ENCODE measurements around the gene SDHA. TPM values are rescaled to one million over a fixed set of nuclear protein-coding genes. Genes with fewer than 3 reads are reported as not detected.
"Not testable (repeated sequence)": the region's sequence is repeated elsewhere in the genome, so short reads cannot be mapped to it uniquely, and the experiment has no call there.

SDHA gene
- total and polyA plus RNA-seq, 2 experiments from 2014 or later = 71.5 to 99.2 TPM

DNA sequence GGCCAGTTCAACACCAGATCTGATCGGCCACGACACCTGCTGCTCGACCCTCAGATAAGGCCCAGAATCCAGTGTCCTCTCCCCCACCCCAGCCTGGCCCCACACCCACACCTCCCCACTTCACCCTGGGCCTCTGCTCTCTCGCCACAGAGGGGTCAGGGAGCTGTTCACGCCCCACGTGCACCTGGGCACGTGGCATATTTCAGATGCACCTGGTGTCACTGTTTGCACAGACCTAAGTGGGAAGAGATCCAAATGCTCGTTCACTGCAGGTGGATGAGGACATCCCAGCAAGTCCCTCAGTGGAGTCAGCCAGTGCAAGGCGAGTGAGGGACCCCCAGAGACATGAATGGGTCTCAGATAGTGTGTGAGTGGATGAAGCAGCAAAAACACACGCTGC, 78.1 kb downstream of the SDHA start:
- H3K27ac ChIP-seq; DNase-seq; H3K4me2 ChIP-seq (ENCODE audit: unreplicated experiment); H3K4me3 ChIP-seq; H3F3A ChIP-seq (ENCODE audit: insufficient read depth); H2AFZ ChIP-seq; in situ Hi-C loops (cut with MboI); H3K4me1 ChIP-seq (ENCODE audit: insufficient read depth); H3K27me3 ChIP-seq (replicated peaks; ENCODE audit: insufficient read depth); H3K9me3 ChIP-seq (ENCODE audit: low read depth); H4K20me1 ChIP-seq (ENCODE audit: insufficient read depth); H3K9ac ChIP-seq; H3K36me3 ChIP-seq (ENCODE audit: low read depth); H3K9me2 ChIP-seq (ENCODE audit: insufficient read depth): not testable (repeated sequence)
- peaks cover 58% of the 10 kb centered on the region for H3K79me2 ChIP-seq (ENCODE audit: insufficient read depth)
- 56 to 73% methylated on average over 6 to 10 of the region's 10 CpGs for WGBS, 2 experiments (ENCODE audit: low coverage in 1 of 2, low lambda C conversion rate in 2 of 2, missing lambda C conversion rate in 2 of 2)

DNA sequence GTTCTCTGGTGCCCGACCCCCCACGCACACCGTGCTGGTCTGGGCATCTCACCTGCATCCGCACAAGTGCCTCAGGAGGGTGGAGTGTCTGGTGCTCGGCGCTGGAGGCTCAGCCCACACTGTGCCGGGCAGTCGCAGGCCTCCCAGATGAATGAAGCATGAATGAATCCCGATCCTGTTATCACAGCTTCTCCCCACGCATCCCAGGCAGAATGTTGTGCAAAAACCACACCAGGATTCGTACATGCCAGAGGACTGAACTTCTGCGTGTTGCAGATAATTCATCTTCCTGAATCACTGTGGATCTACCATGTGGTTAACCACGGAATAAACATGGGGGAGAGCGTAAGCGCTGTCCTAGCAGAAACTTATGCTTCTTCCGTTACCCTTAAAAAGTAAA, 78.8 kb downstream of the SDHA start:
- 73 to 76% methylated on average over 16 of the region's 16 CpGs for WGBS, 2 experiments (ENCODE audit: low coverage in 1 of 2, low lambda C conversion rate in 2 of 2, missing lambda C conversion rate in 2 of 2)
- in situ Hi-C loops (cut with MboI); H3K27ac ChIP-seq; H2AFZ ChIP-seq; H3K4me3 ChIP-seq; H3K9me2 ChIP-seq (ENCODE audit: insufficient read depth); H4K20me1 ChIP-seq (ENCODE audit: insufficient read depth); H3K27me3 ChIP-seq (replicated peaks; ENCODE audit: insufficient read depth); H3K4me1 ChIP-seq (ENCODE audit: insufficient read depth); H3K4me2 ChIP-seq (ENCODE audit: unreplicated experiment); H3F3A ChIP-seq (ENCODE audit: insufficient read depth); H3K9me3 ChIP-seq (ENCODE audit: low read depth); H3K9ac ChIP-seq; H3K36me3 ChIP-seq (ENCODE audit: low read depth): not testable (repeated sequence)
- peaks cover 57% of the 10 kb centered on the region for H3K79me2 ChIP-seq (ENCODE audit: insufficient read depth)
- peak; percentile 52 for DNase-seq

DNA sequence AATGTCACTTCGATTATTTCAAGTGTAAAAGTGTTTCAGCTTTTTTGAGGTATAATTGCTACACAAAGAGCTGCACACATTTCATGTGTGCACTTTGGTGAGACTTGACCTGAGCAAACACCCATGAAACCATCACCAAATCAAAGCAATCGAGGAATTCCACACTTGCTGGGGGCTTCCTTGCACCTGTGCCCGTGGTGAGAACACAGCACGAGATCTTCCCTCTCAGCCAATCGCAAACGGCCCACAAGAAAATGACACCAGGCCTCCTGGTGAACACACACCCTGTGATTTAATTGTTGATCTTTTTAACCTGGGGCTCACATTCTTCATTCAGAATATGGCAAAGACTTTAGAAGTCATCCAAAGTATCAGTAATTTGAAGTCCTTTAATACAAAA, 79.3 kb downstream of the SDHA start:
- H3K4me1 ChIP-seq (ENCODE audit: insufficient read depth); H3K27me3 ChIP-seq (replicated peaks; ENCODE audit: insufficient read depth); in situ Hi-C loops (cut with MboI); H3K9me2 ChIP-seq (ENCODE audit: insufficient read depth); DNase-seq; H3K4me2 ChIP-seq (ENCODE audit: unreplicated experiment); H2AFZ ChIP-seq; H4K20me1 ChIP-seq (ENCODE audit: insufficient read depth); H3K27ac ChIP-seq; H3F3A ChIP-seq (ENCODE audit: insufficient read depth); H3K4me3 ChIP-seq; H3K9ac ChIP-seq; H3K36me3 ChIP-seq (ENCODE audit: low read depth); H3K9me3 ChIP-seq (ENCODE audit: low read depth): not testable (repeated sequence)
- 86 to 89% methylated on average over 6 of the region's 6 CpGs for WGBS, 2 experiments (ENCODE audit: low coverage in 1 of 2, low lambda C conversion rate in 2 of 2, missing lambda C conversion rate in 2 of 2)
- H3K79me2 ChIP-seq (ENCODE audit: insufficient read depth) = peaks cover 52% of the 10 kb centered on the region

DNA sequence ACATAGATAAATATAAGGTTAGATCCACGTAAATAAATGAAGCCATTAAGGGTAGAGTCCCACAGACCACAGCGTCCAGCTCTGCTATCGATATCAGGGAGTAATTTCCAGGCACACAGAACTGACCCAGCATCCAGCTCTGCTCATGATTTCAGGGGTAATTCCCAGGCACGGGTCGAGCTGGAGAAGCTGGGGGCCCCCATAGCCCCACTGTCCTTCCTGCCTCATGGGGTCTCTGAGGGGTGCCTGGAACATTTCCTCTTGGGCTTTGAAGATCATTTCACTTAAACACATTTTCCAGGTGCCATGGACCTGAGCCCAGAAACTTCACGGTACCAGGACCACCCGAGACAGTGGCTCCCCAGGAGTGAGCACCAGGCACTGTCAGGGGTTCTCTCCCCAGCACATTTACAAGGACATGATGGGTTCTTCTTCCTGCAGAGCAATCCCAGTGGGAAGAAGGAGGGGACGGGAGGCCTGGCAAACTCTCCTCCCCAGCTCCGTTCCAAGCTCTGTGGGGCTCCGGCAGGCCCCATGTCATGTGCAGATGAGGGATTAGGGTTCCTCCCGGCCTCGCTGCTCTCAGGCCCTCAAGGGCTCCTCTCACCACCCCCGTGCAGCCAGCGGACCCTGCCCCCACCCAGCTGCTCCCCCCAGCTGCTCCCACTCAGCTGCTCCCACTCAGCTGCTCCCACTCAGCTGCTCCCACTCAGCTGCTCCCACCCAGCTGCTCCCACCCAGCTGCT, 80.0 kb downstream of the SDHA start:
- H3K9me2 ChIP-seq (ENCODE audit: insufficient read depth); H2AFZ ChIP-seq; H3F3A ChIP-seq (ENCODE audit: insufficient read depth); H3K4me1 ChIP-seq (ENCODE audit: insufficient read depth); H3K27ac ChIP-seq; H3K4me2 ChIP-seq (ENCODE audit: unreplicated experiment); in situ Hi-C loops (cut with MboI); H3K36me3 ChIP-seq (ENCODE audit: low read depth); H3K4me3 ChIP-seq; H3K27me3 ChIP-seq (replicated peaks; ENCODE audit: insufficient read depth); DNase-seq; H4K20me1 ChIP-seq (ENCODE audit: insufficient read depth); H3K9ac ChIP-seq; H3K9me3 ChIP-seq (ENCODE audit: low read depth): not testable (repeated sequence)
- 54 to 65% methylated on average over 10 to 14 of the region's 14 CpGs for WGBS, 2 experiments (ENCODE audit: low coverage in 1 of 2, low lambda C conversion rate in 2 of 2, missing lambda C conversion rate in 2 of 2)
- peaks cover 51% of the 10 kb centered on the region for H3K79me2 ChIP-seq (ENCODE audit: insufficient read depth)

DNA sequence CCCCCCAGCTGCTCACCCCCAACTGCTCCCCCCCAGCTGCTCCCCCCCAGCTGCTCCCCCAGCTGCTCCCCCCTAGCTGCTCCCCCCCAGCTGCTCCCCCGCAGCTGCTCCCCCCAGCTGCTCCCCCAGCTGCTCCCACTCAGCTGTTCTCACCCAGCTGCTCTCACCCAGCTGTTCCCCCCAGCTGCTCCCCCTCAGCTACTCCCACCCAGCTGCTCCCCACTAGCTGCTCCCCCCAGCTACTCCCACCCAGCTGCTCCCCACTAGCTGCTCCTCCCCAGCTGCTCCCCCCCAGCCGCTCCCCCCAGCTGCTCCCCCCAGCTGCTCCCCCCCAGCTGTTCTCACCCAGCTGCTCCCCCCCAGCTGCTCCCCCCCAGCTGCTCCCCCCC, 80.6 kb downstream of the SDHA start:
- no peak overlapping the region for H3K4me2 ChIP-seq (ENCODE audit: unreplicated experiment)
- no peaks in the 10 kb centered on the region for H3K36me3 ChIP-seq (ENCODE audit: low read depth)

DNA sequence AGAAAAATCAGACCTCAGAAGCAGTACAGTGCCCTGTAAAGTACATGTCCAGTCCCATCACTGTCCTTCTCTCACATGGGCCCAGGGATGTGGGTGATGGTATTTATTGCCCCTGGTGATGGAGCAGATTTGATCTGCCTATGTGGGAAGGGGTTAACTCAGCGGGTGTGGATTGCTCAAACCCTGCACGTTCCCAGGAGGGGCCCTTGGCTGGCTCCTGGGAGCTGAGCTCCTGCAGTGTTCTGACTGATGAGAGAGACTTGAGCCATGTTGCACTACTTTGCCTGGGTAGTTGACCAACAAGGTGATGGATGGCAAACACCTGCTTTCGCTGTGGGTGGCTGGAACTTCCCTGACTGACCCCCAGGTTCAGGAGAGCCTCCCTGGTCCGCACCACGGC, 81.8 kb downstream of the SDHA start:
- not testable (repeated sequence) for H4K20me1 ChIP-seq (ENCODE audit: insufficient read depth); H3K4me2 ChIP-seq (ENCODE audit: unreplicated experiment)

More for the DNA sequence above, 80.6 kb downstream of the SDHA start:
- Histone ChIP-seq H3K27ac (no peak overlapping the region), H3K27me3 (replicated peaks; ENCODE audit: insufficient read depth) (no peaks in the 10 kb centered on the region), H3F3A (ENCODE audit: insufficient read depth) (no peaks in the 10 kb centered on the region), H2AFZ (no peak overlapping the region), H3K9me2 (ENCODE audit: insufficient read depth) (no peaks in the 10 kb centered on the region), H3K9me3 (ENCODE audit: low read depth) (no peaks in the 10 kb centered on the region), H3K4me1 (ENCODE audit: insufficient read depth) (no peaks in the 10 kb centered on the region), H3K79me2 (ENCODE audit: insufficient read depth) (peaks cover 57% of the 10 kb centered on the region), H3K4me3 (no peak overlapping the region), H3K9ac (no peak overlapping the region), H4K20me1 (ENCODE audit: insufficient read depth) (no peaks in the 10 kb centered on the region; the same call in 1 of the 2 replicates)
- in situ Hi-C loops (cut with MboI) = no loop called here
- DNase-seq = no peak
- TF ChIP-seq EZH2phosphoT487 (IDR thresholded peaks at IDR 0.05; ENCODE audit: insufficient read depth, low read depth) = no peak
- TF ChIP-seq EZH2 (IDR thresholded peaks at IDR 0.05; ENCODE audit: insufficient read depth, poor library complexity, severe bottlenecking) = no peak
- 8% methylated on average over 2 of the region's 2 CpGs; no CpG with 5 or more reads in 1 of the 2 experiments for WGBS, 2 experiments (ENCODE audit: low coverage in 1 of 2, low lambda C conversion rate in 2 of 2, missing lambda C conversion rate in 2 of 2)

GRCh38 chr5:300691-301435, 82.7 kb downstream of the SDHA start:
- WGBS, 2 experiments (ENCODE audit: low coverage in 1 of 2, low lambda C conversion rate in 2 of 2, missing lambda C conversion rate in 2 of 2) = 88 to 89% methylated on average over 21 of the region's 21 CpGs
- H3K9me2 ChIP-seq (ENCODE audit: insufficient read depth); H3K4me2 ChIP-seq (ENCODE audit: unreplicated experiment); H3K9me3 ChIP-seq (ENCODE audit: low read depth); H3K27ac ChIP-seq; H3K4me1 ChIP-seq (ENCODE audit: insufficient read depth); H3K9ac ChIP-seq; H4K20me1 ChIP-seq (ENCODE audit: insufficient read depth); H3F3A ChIP-seq (ENCODE audit: insufficient read depth); H2AFZ ChIP-seq; H3K4me3 ChIP-seq; H3K36me3 ChIP-seq (ENCODE audit: low read depth); DNase-seq; in situ Hi-C loops (cut with MboI); H3K27me3 ChIP-seq (replicated peaks; ENCODE audit: insufficient read depth): not testable (repeated sequence)
- peaks cover 54% of the 10 kb centered on the region for H3K79me2 ChIP-seq (ENCODE audit: insufficient read depth)

More for the DNA sequence above, 81.8 kb downstream of the SDHA start:
- H3K9me2 ChIP-seq (ENCODE audit: insufficient read depth); in situ Hi-C loops (cut with MboI); H3K27me3 ChIP-seq (replicated peaks; ENCODE audit: insufficient read depth); H3F3A ChIP-seq (ENCODE audit: insufficient read depth); H3K4me3 ChIP-seq; H2AFZ ChIP-seq; H3K9me3 ChIP-seq (ENCODE audit: low read depth); H3K4me1 ChIP-seq (ENCODE audit: insufficient read depth); H3K9ac ChIP-seq; H3K36me3 ChIP-seq (ENCODE audit: low read depth); H3K27ac ChIP-seq; DNase-seq: not testable (repeated sequence)
- WGBS, 2 experiments (ENCODE audit: low coverage in 1 of 2, low lambda C conversion rate in 2 of 2, missing lambda C conversion rate in 2 of 2) = 63 to 67% methylated on average over 5 of the region's 5 CpGs
- H3K79me2 ChIP-seq (ENCODE audit: insufficient read depth) = peaks cover 46% of the 10 kb centered on the region
